DMS153 treated with DMSO at 0.1 percent for 48 hours (cell line): ENCODE results near the gene WDR82.

Source experiments
- DNase-seq: peaks from one replicate; lab custom pipeline; 2025; ENCODE audit not compliant: unreplicated experiment; lab: John Stamatoyannopoulos, UW

The WDR82 gene

DNA sequence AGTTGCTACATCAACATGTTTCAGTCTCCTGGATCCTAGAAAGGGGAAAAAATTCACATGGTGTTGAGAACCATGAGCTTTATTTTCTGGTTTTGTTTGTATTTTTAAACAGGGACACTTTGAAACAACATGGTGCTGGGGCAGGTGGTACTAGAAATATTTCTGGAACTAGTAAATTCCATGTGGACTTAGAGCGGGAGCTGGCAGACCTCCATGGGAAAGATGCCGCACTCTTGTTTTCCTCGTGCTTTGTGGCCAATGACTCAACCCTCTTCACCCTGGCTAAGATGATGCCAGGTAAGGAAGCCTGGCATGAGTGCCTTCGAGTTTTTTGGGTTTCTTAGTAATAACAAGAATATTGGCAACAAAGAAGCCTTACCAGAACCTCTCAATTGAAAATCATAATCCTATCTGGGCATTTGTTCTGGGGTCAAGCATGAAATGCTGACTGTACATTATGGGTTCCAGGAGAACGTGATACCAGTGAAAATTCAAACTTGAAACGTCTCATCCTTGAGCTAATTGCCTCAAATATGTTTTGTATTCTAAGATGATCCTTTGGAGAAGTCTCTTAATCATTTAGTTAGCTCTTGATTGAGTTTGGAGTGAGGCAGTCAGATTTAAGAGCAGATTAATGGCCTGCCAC, 72.6 kb downstream of the WDR82 start:
- no peak for DNase-seq
